ENCODE measurements around the gene PRXL2C.
"Not testable (repeated sequence)": the region's sequence is repeated elsewhere in the genome, so short reads cannot be mapped to it uniquely, and the experiment has no call there.

PRXL2C gene

GRCh38 chr9:96649620-96650324 is 5.3 kb downstream of the PRXL2C start:
- DNase-seq (ENCODE audit: low spot score) = no peak

GRCh38 chr9:96646081-96646991 is 8.8 kb downstream of the PRXL2C start:
- no peak for DNase-seq (ENCODE audit: low spot score)

GRCh38 chr9:96644137-96644536 is 11.0 kb downstream of the PRXL2C start:
- no peak for DNase-seq (ENCODE audit: low spot score)

GRCh38 chr9:96641514-96641913 is 13.6 kb downstream of the PRXL2C start:
- no peak for DNase-seq (ENCODE audit: low spot score)

- no peak for DNase-seq (ENCODE audit: low spot score)
These were observed 16.3 kb downstream of the PRXL2C start for GRCh38 chr9:96638606-96639364.

GRCh38 chr9:96636368-96636767 is 18.7 kb downstream of the PRXL2C start:
- DNase-seq (ENCODE audit: low spot score) = no peak

GRCh38 chr9:96633579-96633978 is 21.5 kb downstream of the PRXL2C start:
- DNase-seq (ENCODE audit: low spot score) = not testable (repeated sequence)

- DNase-seq (ENCODE audit: low spot score) = no peak
These were observed 28.2 kb downstream of the PRXL2C start for GRCh38 chr9:96626912-96627311.

GRCh38 chr9:96621618-96622017 is 33.5 kb downstream of the PRXL2C start:
- no peak for DNase-seq (ENCODE audit: low spot score)

GRCh38 chr9:96620832-96621269 is 34.3 kb downstream of the PRXL2C start:
- DNase-seq (ENCODE audit: low spot score) = no peak

- no peak for DNase-seq (ENCODE audit: low spot score)
These were observed 35.0 kb downstream of the PRXL2C start for GRCh38 chr9:96620181-96620514.

GRCh38 chr9:96619491-96620180 is 35.5 kb downstream of the PRXL2C start, which contains the start of gene CDC14B:
Gene CDC14B (minus strand): TSS chr9:96619843. CDS start chr9:96619378, 465 bp downstream.
- no peak for DNase-seq (ENCODE audit: low spot score)

GRCh38 chr9:96619124-96619465 is 36.0 kb downstream of the PRXL2C start:
- no peak for DNase-seq (ENCODE audit: low spot score)

GRCh38 chr9:96618209-96619123 is 36.7 kb downstream of the PRXL2C start:
- no peak for DNase-seq (ENCODE audit: low spot score)

- DNase-seq (ENCODE audit: low spot score) = no peak
These were observed 37.5 kb downstream of the PRXL2C start for GRCh38 chr9:96617439-96618185.

GRCh38 chr9:96616817-96617438 is 38.2 kb downstream of the PRXL2C start:
- DNase-seq (ENCODE audit: low spot score) = no peak

- no peak for DNase-seq (ENCODE audit: low spot score)
These were observed 39.7 kb downstream of the PRXL2C start for GRCh38 chr9:96615411-96615810.

GRCh38 chr9:96614664-96615063 is 40.5 kb downstream of the PRXL2C start:
- not testable (repeated sequence) for DNase-seq (ENCODE audit: low spot score)

GRCh38 chr9:96612966-96613589 is 42.0 kb downstream of the PRXL2C start:
- no peak for DNase-seq (ENCODE audit: low spot score)
